HepG2 (cell line): ENCODE results near the gene SIT1. TPM values are rescaled to one million over a fixed set of nuclear protein-coding genes. Genes with fewer than 3 reads are reported as not detected.

Source experiments
- ATAC-seq: fragments of 200-7000 bp; cut with Tn5 transposase; 3 replicates; pipeline ENCODE4 v1.9.1; 2020; ENCODE audit warnings: mild to moderate bottlenecking, moderate library complexity
- BruUV-seq: library from RNA; stranded (reverse); fragments of 400-500 nt; replicated peaks from 2 replicates; lab custom pipeline; 2021; lab: Mats Ljungman, UMichigan
- CTCF ChIA-PET: fragments of 300-600 bp; formaldehyde crosslinking; extraction: SDS; loops from one replicate; lab custom pipeline; 2021; ENCODE audit warnings: low total read pairs, inconsistent platforms, low intra/inter-chr PET ratio; lab: Yijun Ruan, JAX
- POLR2A ChIA-PET: fragments of 350-600 bp; sonication (Branson Sonifier 250); formaldehyde crosslinking; loops from one replicate; lab custom pipeline; 2020; ENCODE audit warnings: antibody characterized with exemption, inconsistent platforms; lab: Yijun Ruan, JAX
- DNase-seq: peaks from one replicate; pipeline ENCODE4 v3.0.0-alpha.2; 2015; ENCODE audit warnings: low spot score
- FAIRE-seq: peaks from 3 replicates; lab custom pipeline; 2011; peaks lifted over from hg19 to GRCh38; lab: Jason Lieb, UNC
- H2AFZ ChIP-seq: one replicate; pipeline ENCODE4 v1.6.1; 2011; ENCODE audit warnings: low read length, inconsistent platforms
- H3K27ac ChIP-seq: fragments of 300-600 bp; 3 replicates; pipeline ENCODE4 v1.8.0; 2011; ENCODE audit warnings: mixed run types, mild to moderate bottlenecking, mixed read lengths, low read length, inconsistent platforms; ENCODE audit not compliant: insufficient read depth; ENCODE audit errors: extremely low read length
- H3K27me3 ChIP-seq, 2 experiments: fragments of 200-600 bp in 1 of 2; 2 replicates in 1 of 2; 3 replicates in 1 of 2; pipeline versions ENCODE4 v1.6.0 to v1.8.0; 2011; ENCODE audit warnings: low read length in 2 of 2, mild to moderate bottlenecking in 2 of 2, moderate library complexity in 2 of 2, inconsistent platforms in 1 of 2; ENCODE audit not compliant: insufficient read depth in 2 of 2, control insufficient read depth in 1 of 2
- H3K36me3 ChIP-seq, 2 experiments: fragments of 200-600 bp in 1 of 2; replicated peaks in 1 of 2; 2 replicates in 1 of 2; 3 replicates in 1 of 2; pipeline versions ENCODE4 v1.5.1 to v1.8.0; 2011; ENCODE audit warnings: low read length in 2 of 2, inconsistent platforms in 1 of 2; ENCODE audit not compliant: insufficient read depth in 2 of 2, control insufficient read depth in 1 of 2
- H3K4me1 ChIP-seq: 2 replicates; pipeline ENCODE4 v1.5.1; 2012; ENCODE audit warnings: low read length, inconsistent platforms; ENCODE audit not compliant: insufficient read depth
- H3K4me2 ChIP-seq: 2 replicates; pipeline ENCODE4 v1.6.0; 2011; ENCODE audit warnings: low read depth, low read length, inconsistent platforms
- H3K4me3 ChIP-seq, 3 experiments: fragments of 200-600 bp in 1 of 3; sonication (generic), shearing (Covaris generic) in 1 of 3; replicated peaks in 1 of 3; 2 replicates each; pipeline ENCODE4 v1.5.1; 2011 to 2016; ENCODE audit warnings: low read length in 3 of 3, inconsistent platforms in 2 of 3, low read depth in 2 of 3, mild to moderate bottlenecking in 2 of 3, control low read depth in 1 of 3, mixed read lengths in 1 of 3; ENCODE audit not compliant: insufficient read depth in 1 of 3
- H3K79me2 ChIP-seq: one replicate; pipeline ENCODE4 v1.6.1; 2011; ENCODE audit warnings: low read length, inconsistent platforms; ENCODE audit not compliant: insufficient read depth
- H3K9ac ChIP-seq: 2 replicates; pipeline ENCODE4 v1.6.0; 2011; ENCODE audit warnings: mild to moderate bottlenecking, low read depth, low read length, inconsistent platforms; ENCODE audit not compliant: insufficient read depth
- H3K9me3 ChIP-seq: 2 replicates; pipeline ENCODE4 v1.5.1; 2012; ENCODE audit warnings: mild to moderate bottlenecking, low read length
- H4K20me1 ChIP-seq: 2 replicates; pipeline ENCODE4 v1.6.0; 2011; ENCODE audit warnings: inconsistent platforms, mild to moderate bottlenecking, low read length, moderate library complexity; ENCODE audit not compliant: insufficient read depth
- BRD4 ChIP-seq: sonication (generic); formaldehyde crosslinking; IDR thresholded peaks from 2 replicates; pipeline ENCODE4 v1.4.0; 2020; ENCODE audit warnings: missing genetic modification reagents
- FOSL2 ChIP-seq: sonication (generic); formaldehyde crosslinking; IDR thresholded peaks from 2 replicates; pipeline ENCODE4 v1.4.0; 2020; ENCODE audit warnings: missing genetic modification reagents
- HDAC1 ChIP-seq: sonication (generic); formaldehyde crosslinking; IDR thresholded peaks from 2 replicates; pipeline ENCODE4 v1.5.1; 2020; ENCODE audit warnings: mild to moderate bottlenecking, missing genetic modification reagents
- MTA1 ChIP-seq: sonication (generic); formaldehyde crosslinking; IDR thresholded peaks from 2 replicates; pipeline ENCODE4 v1.4.0; 2020; ENCODE audit warnings: missing genetic modification reagents, mild to moderate bottlenecking, borderline replicate concordance
- MXI1 ChIP-seq: IDR thresholded peaks from 3 replicates; pipeline ENCODE4 v1.6.1; 2012; ENCODE audit warnings: low read depth, low read length, inconsistent platforms, borderline replicate concordance
- PITX1 ChIP-seq: sonication (generic); formaldehyde crosslinking; IDR thresholded peaks from 2 replicates; pipeline ENCODE4 v1.5.1; 2020; ENCODE audit warnings: mild to moderate bottlenecking, missing genetic modification reagents
- SALL1 ChIP-seq: sonication (generic); formaldehyde crosslinking; IDR thresholded peaks from 2 replicates; pipeline ENCODE4 v1.8.0; 2022; ENCODE audit warnings: mild to moderate bottlenecking, missing genetic modification reagents
- ZBTB39 ChIP-seq: sonication (generic); formaldehyde crosslinking; IDR thresholded peaks from 2 replicates; pipeline ENCODE4 v1.5.0; 2020; ENCODE audit warnings: missing genetic modification reagents
- ZNF512B ChIP-seq: sonication (generic); formaldehyde crosslinking; IDR thresholded peaks from 2 replicates; pipeline ENCODE4 v1.5.1; 2020; ENCODE audit warnings: missing genetic modification reagents, mild to moderate bottlenecking, borderline replicate concordance
- WGBS: methylation state at CpG from one replicate; pipeline ENCODE4 v1.1.6; 2017; ENCODE audit warnings: low lambda C conversion rate; 5-methylcytosine and 5-hydroxymethylcytosine counted together
- in situ Hi-C: cut with HindIII; loops from 2 replicates; pipeline ENCODE4 v1.10.0; 2017; ENCODE audit warnings: low pct_unique_long_range_greater_than_20kb; ENCODE audit not compliant: extremely low pct_ligation_motif_present
- intact Hi-C: fragments of 100-400 bp; cut with micrococcal nuclease; formaldehyde crosslinking; loops from one replicate; pipeline ENCODE4 v1.10.0; 2022; ENCODE audit not compliant: unreplicated experiment
- polyA plus RNA-seq, 8 experiments: library from polyadenylated mRNA; depleted of rRNA in 3 of 8; stranded (reverse) in 7 of 8; unstranded in 1 of 8; fragments of >200 nt; fragmentation: Illumina TruSeq in 4 of 8; extraction: Trizol in 4 of 8; gene quantifications; 2 replicates each; pipeline versions ENCODE4 v1.2.1 to v1.2.3, GENCODE V29; 2011 to 2016; ENCODE audit warnings: low read depth in 4 of 8, missing spikeins in 1 of 8, mixed read lengths in 1 of 8; ENCODE audit not compliant: insufficient read depth in 1 of 8
- total RNA-seq, 5 experiments: library from RNA; depleted of rRNA; stranded (reverse); fragments of >200 nt; fragmentation: Illumina TruSeq; extraction: Trizol; gene quantifications; 2 replicates each; pipeline ENCODE4 v1.2.3, GENCODE V29; 2016; ENCODE audit warnings: low read depth in 1 of 5
- TF ChIP-seq, protein P1 (sequence below): sonication (generic); formaldehyde crosslinking; IDR thresholded peaks from 2 replicates; pipeline ENCODE4 v1.5.1; 2020; ENCODE audit warnings: mild to moderate bottlenecking, missing genetic modification reagents, moderate library complexity
- TF ChIP-seq, protein P2 (sequence below): sonication (generic); formaldehyde crosslinking; IDR thresholded peaks from 2 replicates; pipeline ENCODE4 v1.5.1; 2020; ENCODE audit warnings: mild to moderate bottlenecking, missing genetic modification reagents, borderline replicate concordance

The SIT1 gene
- total and polyA plus RNA-seq, 2 of the 13 experiments (the other 11 are each of a cell fraction or from before 2014, with no cell fraction given) = 0.09 to 6.7 TPM

DNA sequence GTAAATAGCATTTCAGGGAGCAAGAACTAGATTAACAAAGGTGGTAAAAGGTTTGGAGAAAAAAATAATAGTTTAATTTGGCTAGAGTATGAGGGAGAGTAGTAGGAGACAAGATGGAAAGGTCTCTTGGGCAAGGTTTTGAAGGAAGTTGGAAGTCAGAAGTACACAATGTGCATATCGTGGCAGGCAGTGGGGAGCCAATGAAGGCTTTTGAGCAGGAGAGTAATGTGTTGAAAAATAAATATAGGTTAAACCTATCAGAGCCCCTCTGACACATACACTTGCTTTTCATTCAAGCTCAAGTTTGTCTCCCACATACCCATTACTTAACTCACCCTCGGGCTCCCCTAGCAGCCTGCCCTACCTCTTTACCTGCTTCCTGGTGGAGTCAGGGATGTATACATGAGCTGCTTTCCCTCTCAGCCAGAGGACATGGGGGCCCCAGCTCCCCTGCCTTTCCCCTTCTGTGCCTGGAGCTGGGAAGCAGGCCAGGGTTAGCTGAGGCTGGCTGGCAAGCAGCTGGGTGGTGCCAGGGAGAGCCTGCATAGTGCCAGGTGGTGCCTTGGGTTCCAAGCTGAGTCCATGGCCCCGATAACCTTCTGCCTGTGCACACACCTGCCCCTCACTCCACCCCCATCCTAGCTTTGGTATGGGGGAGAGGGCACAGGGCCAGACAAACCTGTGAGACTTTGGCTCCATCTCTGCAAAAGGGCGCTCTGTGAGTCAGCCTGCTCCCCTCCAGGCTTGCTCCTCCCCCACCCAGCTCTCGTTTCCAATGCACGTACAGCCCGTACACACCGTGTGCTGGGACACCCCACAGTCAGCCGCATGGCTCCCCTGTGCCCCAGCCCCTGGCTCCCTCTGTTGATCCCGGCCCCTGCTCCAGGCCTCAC, 22.6 kb upstream of the SIT1 start, which contains the start of gene CA9:
CA9 (plus strand) TSS at position 797 of the 893 bp plus-strand sequence; CDS start at position 829, 32 bp downstream.
- CTCF ChIA-PET = no interaction called here
- H3K27me3 ChIP-seq = no peaks in the 10 kb centered on the region
- WGBS = 4% methylated on average over 2 of the region's 10 CpGs
- no peak for FAIRE-seq
- in situ Hi-C loops (no loop called here), intact Hi-C loops (no loop called here)
- no peaks in the 10 kb centered on the region for H4K20me1 ChIP-seq
- POLR2A ChIA-PET = interaction anchor here (0.8 to 1.5 kb wide), 4 partner anchors 8 to 23 kb away, joined by 3 to 6 read pairs (median 4); partner anchors contain the start of gene ARHGEF39
- H3K9me3 ChIP-seq = no peaks in the 10 kb centered on the region
- H3K36me3 ChIP-seq = no peaks in the 10 kb centered on the region
- H2AFZ ChIP-seq = no peak within 1 kb of the TSS
- peak; percentile 25 for DNase-seq
- H3K79me2 ChIP-seq = no peaks in the 10 kb centered on the region
- peak within 1 kb of the TSS; percentile 40 for H3K9ac ChIP-seq
- peaks cover 67% of the 10 kb centered on the region for H3K4me1 ChIP-seq
- peak within 1 kb of the TSS; percentile 85 for H3K4me2 ChIP-seq
- H3K27ac ChIP-seq = no peak within 1 kb of the TSS
- peak; percentile 56 for ATAC-seq
- peak within 1 kb of the TSS; percentile 27 to 73 (median 57) for H3K4me3 ChIP-seq
- BruUV-seq = no TSS peak
- TF ChIP-seq ZBTB39 (0 out of 2 replicates have a peak, but pooled peaks have one; percentile 55), BRD4 (CRISPR knock-in tag) (0 out of 2 replicates have a peak, but pooled peaks have one; percentile 61), MXI1 (0 out of 3 replicates have a peak, but pooled peaks have one; percentile 24), MTA1 (CRISPR knock-in tag) (peak; percentile 52; the same call in 1 of the 2 replicates), PITX1 (CRISPR knock-in tag) (peak; percentile 54; the same call in 1 of the 2 replicates), FOSL2 (CRISPR knock-in tag) (peak; percentile 65; the same call in 1 of the 2 replicates), HDAC1 (CRISPR knock-in tag) (peak; percentile 49; the same call in 1 of the 2 replicates), SALL1 (CRISPR knock-in tag) (peak; percentile 48; the same call in 1 of the 2 replicates), ZNF512B (CRISPR knock-in tag) (0 out of 2 replicates have a peak, but pooled peaks have one; percentile 38)
- TF ChIP-seq, protein P1, sequence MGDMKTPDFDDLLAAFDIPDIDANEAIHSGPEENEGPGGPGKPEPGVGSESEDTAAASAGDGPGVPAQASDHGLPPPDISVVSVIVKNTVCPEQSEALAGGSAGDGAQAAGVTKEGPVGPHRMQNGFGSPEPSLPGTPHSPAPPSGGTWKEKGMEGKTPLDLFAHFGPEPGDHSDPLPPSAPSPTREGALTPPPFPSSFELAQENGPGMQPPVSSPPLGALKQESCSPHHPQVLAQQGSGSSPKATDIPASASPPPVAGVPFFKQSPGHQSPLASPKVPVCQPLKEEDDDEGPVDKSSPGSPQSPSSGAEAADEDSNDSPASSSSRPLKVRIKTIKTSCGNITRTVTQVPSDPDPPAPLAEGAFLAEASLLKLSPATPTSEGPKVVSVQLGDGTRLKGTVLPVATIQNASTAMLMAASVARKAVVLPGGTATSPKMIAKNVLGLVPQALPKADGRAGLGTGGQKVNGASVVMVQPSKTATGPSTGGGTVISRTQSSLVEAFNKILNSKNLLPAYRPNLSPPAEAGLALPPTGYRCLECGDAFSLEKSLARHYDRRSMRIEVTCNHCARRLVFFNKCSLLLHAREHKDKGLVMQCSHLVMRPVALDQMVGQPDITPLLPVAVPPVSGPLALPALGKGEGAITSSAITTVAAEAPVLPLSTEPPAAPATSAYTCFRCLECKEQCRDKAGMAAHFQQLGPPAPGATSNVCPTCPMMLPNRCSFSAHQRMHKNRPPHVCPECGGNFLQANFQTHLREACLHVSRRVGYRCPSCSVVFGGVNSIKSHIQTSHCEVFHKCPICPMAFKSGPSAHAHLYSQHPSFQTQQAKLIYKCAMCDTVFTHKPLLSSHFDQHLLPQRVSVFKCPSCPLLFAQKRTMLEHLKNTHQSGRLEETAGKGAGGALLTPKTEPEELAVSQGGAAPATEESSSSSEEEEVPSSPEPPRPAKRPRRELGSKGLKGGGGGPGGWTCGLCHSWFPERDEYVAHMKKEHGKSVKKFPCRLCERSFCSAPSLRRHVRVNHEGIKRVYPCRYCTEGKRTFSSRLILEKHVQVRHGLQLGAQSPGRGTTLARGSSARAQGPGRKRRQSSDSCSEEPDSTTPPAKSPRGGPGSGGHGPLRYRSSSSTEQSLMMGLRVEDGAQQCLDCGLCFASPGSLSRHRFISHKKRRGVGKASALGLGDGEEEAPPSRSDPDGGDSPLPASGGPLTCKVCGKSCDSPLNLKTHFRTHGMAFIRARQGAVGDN (CRISPR knock-in tag) = peak; percentile 93
- TF ChIP-seq, protein P2, sequence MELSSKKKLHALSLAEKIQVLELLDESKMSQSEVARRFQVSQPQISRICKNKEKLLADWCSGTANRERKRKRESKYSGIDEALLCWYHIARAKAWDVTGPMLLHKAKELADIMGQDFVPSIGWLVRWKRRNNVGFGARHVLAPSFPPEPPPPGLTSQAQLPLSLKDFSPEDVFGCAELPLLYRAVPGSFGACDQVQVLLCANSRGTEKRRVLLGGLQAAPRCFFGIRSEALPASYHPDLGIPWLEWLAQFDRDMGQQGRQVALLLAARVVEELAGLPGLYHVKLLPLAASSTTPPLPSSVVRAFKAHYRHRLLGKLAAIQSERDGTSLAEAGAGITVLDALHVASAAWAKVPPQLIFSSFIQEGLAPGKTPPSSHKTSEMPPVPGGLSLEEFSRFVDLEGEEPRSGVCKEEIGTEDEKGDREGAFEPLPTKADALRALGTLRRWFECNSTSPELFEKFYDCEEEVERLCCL = peak; percentile 65; the same call in 1 of the 2 replicates
